NCI-H774 (cell line): ENCODE measurements around the gene ERFL.

Experiments used
- DNase-seq: peaks from one replicate; lab custom pipeline; 2025; lab: John Stamatoyannopoulos, UW

The ERFL gene

DNA sequence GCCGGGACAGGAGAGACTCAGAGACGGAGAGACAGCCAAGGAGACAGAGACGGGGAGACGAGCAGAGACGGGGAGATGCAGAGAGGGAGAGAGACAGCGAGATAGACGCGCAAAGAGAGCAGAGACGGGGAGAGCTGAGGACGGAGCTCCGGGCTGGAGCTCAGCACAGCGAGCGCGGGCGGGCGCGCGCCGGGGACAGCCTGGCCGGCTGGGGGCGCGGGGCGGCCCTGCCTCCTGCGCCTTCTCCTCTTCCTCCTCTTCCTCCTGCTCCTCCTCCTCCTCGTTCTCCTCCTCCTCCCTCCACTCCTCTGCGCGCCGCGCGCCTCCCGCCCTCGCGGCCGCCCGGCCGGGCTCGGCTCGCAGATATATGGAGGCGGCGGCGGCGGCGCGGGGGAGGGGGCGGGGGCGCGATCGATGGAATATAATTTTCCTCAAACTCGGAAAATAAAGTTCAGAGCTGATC lies at the start of gene ERFL:
Gene ERFL, minus strand, starts transcription at position 229 of the 463 bp plus-strand sequence. CDS start 15,530 bp downstream, outside the sequence.
- DNase-seq, result no peak

DNA sequence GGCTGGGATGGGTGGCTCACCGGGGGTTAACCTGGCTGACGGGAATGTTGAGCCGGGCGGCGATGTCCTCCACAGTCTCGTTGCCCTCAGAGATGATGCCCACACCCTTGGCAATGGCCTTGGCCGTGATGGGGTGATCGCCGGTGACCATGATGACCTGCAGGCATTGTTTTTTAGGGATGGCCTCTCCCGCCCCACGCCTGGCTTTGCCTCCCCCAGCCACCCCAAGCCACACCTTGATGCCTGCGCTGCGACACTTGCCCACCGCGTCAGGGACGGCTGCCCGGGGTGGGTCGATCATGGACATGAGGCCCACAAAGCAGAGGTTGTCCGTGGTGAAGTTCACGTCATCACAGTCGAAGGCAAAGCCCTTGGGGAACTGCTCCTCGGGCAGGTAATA lies 49.7 kb upstream of the ERFL start:
- no peak for DNase-seq

- no peak for DNase-seq
These were observed 46.4 kb upstream of the ERFL start for GRCh38 chr19:41974652-41975051.

DNA sequence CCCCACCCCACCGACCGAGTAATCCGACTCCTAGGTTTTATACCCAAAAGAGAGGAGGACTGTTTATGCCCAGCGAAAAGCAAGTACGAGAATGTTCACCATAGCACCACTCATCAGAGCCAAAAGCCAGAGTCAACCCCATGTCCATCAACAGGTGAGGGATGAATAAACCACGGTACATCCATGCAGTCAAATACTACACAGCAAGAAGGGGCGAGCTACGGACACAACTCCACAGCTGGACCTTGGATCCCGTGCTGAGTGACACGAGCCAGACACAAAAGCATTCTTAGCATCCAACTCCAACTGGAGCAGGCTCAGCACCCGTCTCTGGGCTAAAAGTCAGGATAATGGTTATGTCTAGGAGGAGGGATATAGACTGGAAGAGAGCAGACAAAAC lies 43.1 kb upstream of the ERFL start:
- DNase-seq, result no peak

DNA sequence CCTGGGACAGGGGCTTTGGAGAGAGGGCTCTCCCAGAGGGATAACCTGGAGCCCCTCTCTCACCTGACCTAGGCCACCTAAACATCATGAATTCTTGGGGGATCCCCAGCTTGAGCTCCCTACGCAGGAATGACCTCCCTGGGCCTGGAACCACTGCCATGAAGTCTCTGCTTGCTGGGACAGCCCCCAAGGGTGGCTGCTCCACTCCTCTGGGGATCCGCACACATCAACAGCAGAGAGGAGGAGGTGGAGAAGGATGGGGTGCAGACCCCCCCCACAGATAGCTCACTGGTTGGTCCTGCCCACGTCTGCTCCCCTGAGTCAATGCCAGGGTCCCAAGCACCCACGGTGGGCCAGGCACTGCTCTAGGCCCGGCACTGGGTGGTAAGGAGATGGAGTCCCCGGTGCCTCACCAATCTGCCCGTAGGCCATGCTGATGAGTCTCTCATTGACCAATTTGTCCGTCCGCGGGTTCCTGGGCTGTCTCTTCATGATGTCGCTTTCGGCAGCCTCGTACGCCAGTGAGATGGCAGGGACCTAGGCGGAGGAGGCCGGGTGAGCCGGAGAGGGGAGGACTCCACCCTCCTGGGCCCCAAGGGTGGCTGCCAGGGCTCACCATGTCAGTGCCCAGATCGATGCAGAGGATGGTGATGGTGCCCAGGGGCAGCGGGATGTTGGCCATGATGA lies 41.7 kb upstream of the ERFL start:
- no peak for DNase-seq

DNA sequence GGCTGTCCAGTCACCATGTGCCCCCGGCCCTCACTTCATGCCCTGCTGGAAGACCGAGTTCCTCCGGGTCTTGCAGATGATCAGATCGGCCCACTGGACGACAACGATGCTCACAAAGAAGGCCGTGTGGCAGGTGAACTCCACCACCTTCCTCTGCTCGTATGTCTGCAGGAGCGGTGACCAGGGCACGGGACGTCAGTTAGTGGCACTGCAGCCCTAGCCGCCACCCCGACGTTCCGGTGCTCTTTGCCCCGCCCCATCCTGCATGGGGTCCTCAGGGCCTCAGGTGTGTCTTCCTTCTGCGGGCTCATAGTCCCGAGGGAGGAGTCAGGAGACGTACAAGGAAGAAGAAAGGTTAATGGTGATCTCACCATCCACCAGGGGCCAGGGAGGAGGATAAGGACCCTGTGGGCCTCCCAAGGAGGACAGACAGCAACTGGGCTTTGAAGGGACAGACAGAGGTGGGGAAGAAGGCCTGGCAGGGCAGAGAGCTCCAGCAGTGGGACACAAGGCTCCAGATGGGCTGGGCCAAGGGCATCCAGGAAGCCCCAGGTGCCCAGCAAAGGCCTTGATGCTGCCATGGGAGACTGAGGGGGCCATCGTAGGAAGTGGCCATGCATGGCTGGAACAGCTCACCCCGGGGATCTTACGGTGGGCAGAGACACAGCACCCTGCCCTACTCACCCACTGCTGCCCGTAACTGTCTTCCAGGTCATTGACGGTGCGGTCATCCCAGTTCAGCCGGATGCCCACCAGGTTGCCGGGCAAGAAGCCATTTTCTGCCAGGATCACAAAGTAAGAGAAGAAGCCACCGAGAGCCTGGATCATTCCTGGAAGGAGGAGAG lies 40.7 kb upstream of the ERFL start:
- DNase-seq, result no peak

GRCh38 chr19:41967054-41967783 lies 39.0 kb upstream of the ERFL start:
- DNase-seq, result no peak

- no peak for DNase-seq
These were observed 36.9 kb upstream of the ERFL start for GRCh38 chr19:41965106-41965505.

DNA sequence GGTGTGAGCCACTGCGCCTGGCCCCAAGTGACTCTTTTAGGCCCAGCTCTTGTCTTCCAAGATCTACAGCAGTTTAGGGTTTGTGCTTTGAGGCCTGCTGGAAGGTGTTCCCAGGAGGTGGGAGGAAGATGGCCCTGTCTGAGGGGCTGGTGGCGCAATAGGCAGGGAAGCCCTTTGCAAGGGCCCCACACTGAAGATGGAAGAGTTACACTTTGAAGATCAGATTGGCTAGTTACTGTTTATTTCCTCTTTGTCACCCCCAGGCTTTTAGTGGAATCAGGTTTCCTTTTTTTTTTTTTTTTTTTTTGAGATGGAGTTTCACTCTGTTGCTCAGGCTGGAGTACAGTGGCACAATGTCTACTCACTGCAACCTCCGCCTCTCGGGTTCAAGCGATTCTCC lies 32.7 kb upstream of the ERFL start:
- no peak for DNase-seq

DNA sequence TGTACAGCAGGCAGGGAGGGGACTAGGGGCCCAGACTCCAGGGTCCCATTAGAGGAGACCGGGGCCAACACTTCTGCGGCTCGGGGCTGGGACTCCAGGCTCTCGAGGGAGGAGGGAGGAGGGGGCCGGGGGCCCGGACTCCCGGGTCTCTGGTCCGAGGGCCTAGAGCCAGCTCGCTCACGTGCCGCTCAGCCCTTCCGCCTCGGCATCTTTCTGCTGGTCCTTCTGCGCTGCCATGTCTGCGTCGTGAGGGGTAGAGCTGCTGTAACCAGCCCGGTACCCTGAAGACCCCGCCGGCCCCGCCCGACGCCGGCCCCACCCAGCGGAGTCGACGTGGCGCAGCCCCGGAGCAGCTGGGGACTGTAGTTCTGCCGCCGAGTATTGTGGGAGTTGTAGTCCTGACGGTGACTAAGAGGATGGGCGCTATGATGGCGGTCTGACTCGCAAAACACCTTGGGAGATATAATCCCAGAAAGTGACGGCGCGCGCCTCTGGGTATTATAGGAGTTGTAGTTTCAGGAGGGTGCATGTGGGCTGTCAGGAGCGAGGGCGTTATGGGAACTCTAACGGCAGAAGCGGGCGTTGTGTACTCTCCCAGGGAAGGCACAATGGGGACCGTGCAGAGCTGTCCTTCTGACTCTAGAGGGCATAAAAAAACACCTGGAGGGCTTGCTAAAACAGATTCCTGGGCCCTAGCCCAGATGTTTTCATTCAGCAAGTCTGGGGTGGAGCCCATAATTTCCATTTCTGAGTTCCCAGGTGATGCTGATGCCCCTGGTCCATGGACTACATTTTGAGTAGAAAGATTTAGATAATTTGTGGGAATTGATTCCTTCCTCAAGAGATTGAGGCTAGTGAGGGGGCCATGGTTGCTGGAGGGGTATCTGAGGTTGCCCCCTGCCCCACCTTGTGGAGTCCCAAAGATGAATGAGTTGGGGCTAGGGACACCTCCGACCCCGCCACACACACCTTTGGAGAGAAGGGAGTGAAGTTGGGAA lies 31.1 kb upstream of the ERFL start, which contains the start of gene RABAC1:
Gene RABAC1, minus strand, starts transcription at position 266 of the 998 bp plus-strand sequence. Its CDS starts 29 bp downstream, at position 237.
- peak; percentile 83 for DNase-seq

DNA sequence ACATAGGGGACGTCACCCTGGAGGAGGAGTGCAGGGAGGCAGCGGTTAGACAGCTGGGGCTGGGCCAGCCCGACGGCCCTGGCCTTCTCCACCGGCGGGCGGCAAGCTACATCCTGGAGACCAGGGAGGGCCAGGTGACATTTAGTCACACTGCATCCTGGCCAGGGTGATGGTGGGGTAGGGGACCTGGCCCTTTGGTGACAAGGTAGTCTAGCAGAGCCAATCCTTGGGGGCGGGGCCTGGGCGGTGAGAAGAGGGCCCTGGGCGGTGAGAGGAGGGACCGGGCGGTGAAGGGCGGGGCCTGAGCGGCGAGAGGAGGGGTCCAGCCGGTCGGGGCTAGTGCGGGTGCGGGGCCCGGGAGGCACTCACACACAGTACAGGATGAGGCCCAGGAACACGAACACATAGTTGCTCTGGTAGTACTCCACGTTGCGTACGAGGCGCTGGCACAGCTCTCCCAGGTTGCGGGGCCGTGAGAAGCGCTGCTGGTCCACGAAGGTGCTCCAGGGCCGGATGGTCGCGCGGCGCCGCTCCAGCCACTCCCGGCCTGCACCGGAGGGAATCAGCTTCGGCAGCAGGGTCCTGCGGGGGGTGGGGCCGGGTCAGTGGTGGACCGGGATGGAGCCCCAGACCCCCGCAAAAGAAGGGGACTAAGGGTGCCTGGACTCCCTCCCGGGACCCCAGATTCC lies 30.3 kb upstream of the ERFL start:
- DNase-seq, result peak; percentile 52

DNA sequence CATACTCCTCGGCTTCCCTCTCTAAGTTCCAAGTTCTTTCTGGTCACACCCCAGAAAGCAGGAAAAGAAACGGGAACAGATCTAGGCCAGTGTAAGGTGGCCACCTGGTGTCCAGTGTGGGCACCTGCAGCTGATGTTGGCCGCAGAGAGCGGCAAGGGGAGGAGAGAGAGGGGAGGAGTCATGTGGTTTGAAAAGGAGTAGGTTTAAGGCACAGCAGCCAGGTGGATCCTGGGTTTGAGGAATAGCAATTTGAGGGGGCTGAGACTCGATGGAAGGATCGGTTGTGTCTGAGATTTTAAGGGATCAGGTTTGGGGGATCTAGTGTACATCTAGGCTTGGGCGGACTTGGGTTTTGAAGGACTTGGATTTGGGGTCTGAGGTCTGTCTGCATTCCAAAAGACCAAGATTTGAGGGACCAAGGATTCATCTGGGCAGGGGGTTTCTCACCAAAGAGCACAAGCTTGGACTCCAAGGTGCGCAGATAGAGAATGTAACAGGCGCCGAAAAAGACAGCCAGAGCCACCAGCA lies 29.7 kb upstream of the ERFL start:
- peak; percentile 72 for DNase-seq

GRCh38 chr19:41957161-41957837 lies 29.1 kb upstream of the ERFL start:
- DNase-seq, result no peak

- DNase-seq, result no peak
These were observed 28.4 kb upstream of the ERFL start for GRCh38 chr19:41956621-41957020.

DNA sequence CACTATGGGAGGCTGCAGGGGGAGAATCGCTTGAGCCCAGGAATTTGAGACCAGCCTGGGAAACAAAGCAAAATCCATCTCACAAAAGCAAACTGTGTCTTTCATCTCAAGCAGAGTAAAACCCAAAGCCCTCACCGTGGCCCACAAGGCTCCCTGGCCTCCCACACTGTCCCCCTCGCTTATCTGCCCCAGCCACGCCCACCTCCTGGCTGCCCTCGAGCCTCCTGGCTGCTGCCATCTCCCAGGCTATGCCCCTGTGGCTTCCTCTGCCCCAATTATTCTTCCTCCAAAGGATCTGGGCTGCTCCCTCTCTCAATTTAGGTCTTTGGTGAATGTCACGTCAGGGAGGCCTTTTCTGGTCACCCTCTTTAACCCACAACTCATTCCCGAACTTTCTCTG lies 27.3 kb upstream of the ERFL start:
- DNase-seq, result no peak

DNA sequence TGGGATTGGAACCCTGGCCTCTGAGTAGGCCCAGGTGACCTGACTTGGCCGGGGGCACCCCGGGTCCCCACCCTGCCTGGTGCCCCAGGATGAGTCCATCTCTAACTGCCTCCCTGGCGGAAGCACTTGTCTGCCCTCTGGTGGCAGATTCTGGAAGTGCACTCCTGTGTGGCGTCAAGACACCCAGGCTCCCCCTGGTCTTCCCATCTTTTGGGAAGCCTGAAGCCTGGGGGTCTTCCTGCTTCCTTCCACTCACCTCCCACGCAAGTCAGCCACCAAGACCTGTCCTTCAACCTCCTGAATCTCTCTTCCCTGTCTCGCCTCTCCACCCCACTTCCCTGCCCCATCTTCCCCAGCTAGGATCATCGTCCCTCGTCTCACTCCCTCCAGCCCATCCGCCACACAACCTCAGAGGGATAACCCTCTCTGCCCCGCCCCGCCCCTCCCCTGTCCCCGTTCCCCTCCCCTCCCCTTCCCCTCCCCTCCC lies 23.5 kb upstream of the ERFL start:
- DNase-seq, result peak; percentile 48

- no peak for DNase-seq
These were observed 18.8 kb upstream of the ERFL start for GRCh38 chr19:41947091-41947490.

GRCh38 chr19:41945135-41945766 lies 17.0 kb upstream of the ERFL start:
- no peak for DNase-seq

DNA sequence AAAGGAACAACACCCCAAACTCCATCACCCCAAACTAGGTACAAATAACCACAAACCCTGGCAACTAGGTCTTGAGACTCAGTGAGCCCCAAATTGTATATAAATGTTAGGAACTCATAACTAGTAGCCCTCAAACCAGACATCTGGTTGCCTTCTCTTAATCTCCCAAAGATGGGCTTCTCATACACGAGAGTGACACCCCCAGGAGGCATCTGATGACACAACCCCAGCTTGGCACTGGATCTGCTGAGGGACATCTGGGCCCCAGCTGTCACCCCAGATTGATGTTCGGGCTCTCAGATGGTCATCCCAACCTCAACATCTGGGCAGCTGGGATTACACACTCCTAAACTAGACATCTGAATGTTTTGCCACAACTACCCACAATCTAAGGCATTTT lies 16.1 kb upstream of the ERFL start:
- DNase-seq, result no peak
